Measurements from ENCODE around the gene PTPN22.
A peak's percentile ranks its signal among the peaks of the same experiment; 100 is the strongest.

DNA sequence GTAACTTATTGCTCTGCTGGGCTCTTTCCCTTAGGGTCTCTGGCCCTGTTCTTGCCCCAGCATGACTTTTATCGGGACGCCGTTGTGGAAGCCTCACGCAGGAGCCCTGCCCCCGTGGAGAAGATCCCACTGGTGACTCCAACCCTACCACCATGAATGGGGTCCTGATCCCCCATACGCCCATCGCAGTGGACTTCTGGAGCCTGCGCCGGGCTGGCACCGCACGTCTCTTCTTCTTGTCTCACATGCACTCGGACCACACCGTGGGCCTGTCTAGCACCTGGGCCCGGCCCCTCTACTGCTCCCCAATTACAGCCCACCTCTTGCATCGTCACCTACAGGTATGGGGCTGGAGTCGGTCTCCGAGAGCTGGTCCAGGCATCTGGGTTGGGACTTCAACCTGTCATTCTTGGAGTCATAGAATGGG lies 33.9 kb upstream of the PTPN22 start:
- TF ChIP-seq ZNF114 (tag by site-specific recombination; IDR thresholded peaks at IDR 0.05): no peak
- TF ChIP-seq, protein P1, sequence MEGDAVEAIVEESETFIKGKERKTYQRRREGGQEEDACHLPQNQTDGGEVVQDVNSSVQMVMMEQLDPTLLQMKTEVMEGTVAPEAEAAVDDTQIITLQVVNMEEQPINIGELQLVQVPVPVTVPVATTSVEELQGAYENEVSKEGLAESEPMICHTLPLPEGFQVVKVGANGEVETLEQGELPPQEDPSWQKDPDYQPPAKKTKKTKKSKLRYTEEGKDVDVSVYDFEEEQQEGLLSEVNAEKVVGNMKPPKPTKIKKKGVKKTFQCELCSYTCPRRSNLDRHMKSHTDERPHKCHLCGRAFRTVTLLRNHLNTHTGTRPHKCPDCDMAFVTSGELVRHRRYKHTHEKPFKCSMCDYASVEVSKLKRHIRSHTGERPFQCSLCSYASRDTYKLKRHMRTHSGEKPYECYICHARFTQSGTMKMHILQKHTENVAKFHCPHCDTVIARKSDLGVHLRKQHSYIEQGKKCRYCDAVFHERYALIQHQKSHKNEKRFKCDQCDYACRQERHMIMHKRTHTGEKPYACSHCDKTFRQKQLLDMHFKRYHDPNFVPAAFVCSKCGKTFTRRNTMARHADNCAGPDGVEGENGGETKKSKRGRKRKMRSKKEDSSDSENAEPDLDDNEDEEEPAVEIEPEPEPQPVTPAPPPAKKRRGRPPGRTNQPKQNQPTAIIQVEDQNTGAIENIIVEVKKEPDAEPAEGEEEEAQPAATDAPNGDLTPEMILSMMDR (tag by site-specific recombination; IDR thresholded peaks at IDR 0.05): 0 out of 2 replicates have a peak, but pooled peaks have one; percentile 5
